Activated T-cell treated with anti-CD3 and anti-CD28 coated beads for 4 hours (primary cell): Measurements from ENCODE around the gene WWC2.
A peak's percentile ranks its signal among the peaks of the same experiment; 100 is the strongest.

Experiments used
- DNase-seq: peaks from one replicate; pipeline ENCODE4 v3.0.0-alpha.2; 2020

Gene WWC2

GRCh38 chr4:183211533-183211932, 112.5 kb downstream of the WWC2 start:
- DNase-seq = no peak

- no peak for DNase-seq
Measured at GRCh38 chr4:183213996-183214395, 114.9 kb downstream of the WWC2 start.

- DNase-seq = no peak
Measured at GRCh38 chr4:183214912-183215488, 115.9 kb downstream of the WWC2 start.

GRCh38 chr4:183220236-183220635, 121.2 kb downstream of the WWC2 start:
- no peak for DNase-seq

- no peak for DNase-seq
Measured at GRCh38 chr4:183223053-183223452, 124.0 kb downstream of the WWC2 start.

- DNase-seq = no peak
Measured at GRCh38 chr4:183229397-183229796, 130.3 kb downstream of the WWC2 start.

GRCh38 chr4:183240581-183241321, 141.7 kb downstream of the WWC2 start:
- no peak for DNase-seq

GRCh38 chr4:183241322-183241640, 142.2 kb downstream of the WWC2 start:
- no peak for DNase-seq

GRCh38 chr4:183241721-183242151, 142.7 kb downstream of the WWC2 start:
- DNase-seq = no peak

GRCh38 chr4:183242291-183242690, 143.2 kb downstream of the WWC2 start:
- DNase-seq = no peak

GRCh38 chr4:183244019-183244418, 145.0 kb downstream of the WWC2 start:
- no peak for DNase-seq

GRCh38 chr4:183244506-183244905, 145.4 kb downstream of the WWC2 start:
- DNase-seq = no peak

- no peak for DNase-seq
Measured at GRCh38 chr4:183248201-183248600, 149.1 kb downstream of the WWC2 start.

GRCh38 chr4:183249854-183250253, 150.8 kb downstream of the WWC2 start:
- DNase-seq = no peak

- no peak for DNase-seq
Measured at GRCh38 chr4:183250831-183251230, 151.8 kb downstream of the WWC2 start.

GRCh38 chr4:183252959-183253358, 153.9 kb downstream of the WWC2 start:
- no peak for DNase-seq

- DNase-seq = no peak
Measured at GRCh38 chr4:183253451-183253850, 154.4 kb downstream of the WWC2 start.

GRCh38 chr4:183254162-183254561, 155.1 kb downstream of the WWC2 start:
- no peak for DNase-seq

GRCh38 chr4:183255487-183255886, 156.4 kb downstream of the WWC2 start:
- no peak for DNase-seq

GRCh38 chr4:183256343-183256742, 157.3 kb downstream of the WWC2 start:
- no peak for DNase-seq

- DNase-seq = peak; percentile 13
Measured at GRCh38 chr4:183256756-183257385, 157.8 kb downstream of the WWC2 start.

GRCh38 chr4:183257808-183258207, 158.8 kb downstream of the WWC2 start:
- no peak for DNase-seq

GRCh38 chr4:183260491-183261151, 161.6 kb downstream of the WWC2 start:
- DNase-seq = no peak
